HCT116 (cell line): ENCODE results near the gene COL4A4. TPM values are rescaled to one million over a fixed set of nuclear protein-coding genes. Genes with fewer than 3 reads are reported as not detected.

ENCODE experiments used
- ATAC-seq: fragments of 200-7000 bp; cut with Tn5 transposase; 2 replicates; pipeline ENCODE4 v1.9.1; 2020; ENCODE audit warnings: mild to moderate bottlenecking, moderate library complexity
- BruUV-seq: library from RNA; stranded (reverse); fragments of 400-500 nt; replicated peaks from 2 replicates; lab custom pipeline; 2021; lab: Mats Ljungman, UMichigan
- CTCF ChIA-PET: fragments of 300-600 bp; sonication (Branson Sonifier 250); formaldehyde crosslinking; loops from one replicate; lab custom pipeline; 2021; ENCODE audit warnings: antibody characterized with exemption; lab: Charles Lee
- POLR2A ChIA-PET: fragments of 300-600, 350-600 bp; sonication (Branson Sonifier 250); formaldehyde crosslinking; loops from one replicate; lab custom pipeline; 2021; ENCODE audit warnings: antibody characterized with exemption; lab: Charles Lee
- RAD21 ChIA-PET, 2 experiments: fragments of 300-600 bp; sonication (Branson Sonifier 250); formaldehyde crosslinking; loops; one replicate each; lab custom pipeline; 2023; ENCODE audit warnings: low total read pairs in 2 of 2; ENCODE audit not compliant: uncharacterized antibody in 2 of 2, unreplicated experiment in 2 of 2, low non-redundant PET in 1 of 2; lab: Charles Lee
- DNase-seq: peaks from one replicate; pipeline ENCODE4 v3.0.0-alpha.2; 2010; ENCODE audit warnings: low read depth, low spot score
- H2AFZ ChIP-seq: fragments of 200-600 bp; shearing (Covaris generic), sonication (generic); 2 replicates; pipeline ENCODE4 v1.6.1; 2017; ENCODE audit warnings: low read depth, mixed run types, mixed read lengths, antibody characterized with exemption, low read length; ENCODE audit not compliant: poor library complexity, severe bottlenecking
- H3K27ac ChIP-seq: 2 replicates; pipeline ENCODE4 v1.5.1; 2012; ENCODE audit warnings: low read depth, low read length
- H3K27me3 ChIP-seq: fragments of 200-600 bp; sonication (generic); 2 replicates; pipeline ENCODE4 v1.6.1; 2016; ENCODE audit warnings: mixed run types, low read length, mixed read lengths; ENCODE audit not compliant: insufficient read depth
- H3K36me3 ChIP-seq, 2 experiments: fragments of 200-500 bp in 1 of 2; fragments of 200-600 bp in 1 of 2; sonication (Bioruptor generic) in 1 of 2; sonication (generic) in 1 of 2; 2 replicates each; pipeline versions ENCODE4 v1.5.1 to v1.6.1; 2014 to 2016; ENCODE audit warnings: low read length in 2 of 2, inconsistent platforms in 1 of 2, mixed read lengths in 1 of 2, mixed run types in 1 of 2; ENCODE audit not compliant: insufficient read depth in 2 of 2, control insufficient read depth in 1 of 2
- H3K4me1 ChIP-seq, 2 experiments: fragments of 200-600 bp in 1 of 2; sonication (generic) in 1 of 2; 2 replicates each; pipeline versions ENCODE4 v1.5.1 to v1.6.1; 2012 to 2017; ENCODE audit warnings: low read length in 2 of 2, inconsistent platforms in 1 of 2, mild to moderate bottlenecking in 1 of 2, mixed read lengths in 1 of 2, mixed run types in 1 of 2, moderate library complexity in 1 of 2; ENCODE audit not compliant: insufficient read depth in 2 of 2, control insufficient read depth in 1 of 2
- H3K4me2 ChIP-seq: fragments of 200-600 bp; sonication (generic); 2 replicates; pipeline ENCODE4 v1.6.1; 2017; ENCODE audit warnings: mixed run types, low read length, mixed read lengths
- H3K4me3 ChIP-seq, 2 experiments: fragments of 200-600 bp in 1 of 2; sonication (generic) in 1 of 2; replicated peaks in 1 of 2; 2 replicates each; pipeline ENCODE4 v1.5.1; 2011 to 2016; ENCODE audit warnings: low read length in 2 of 2, control low read depth in 1 of 2, low read depth in 1 of 2, mild to moderate bottlenecking in 1 of 2, mixed read lengths in 1 of 2, mixed run types in 1 of 2
- H3K79me2 ChIP-seq: fragments of 200-600 bp; sonication (generic); 2 replicates; pipeline ENCODE4 v1.6.1; 2017; ENCODE audit warnings: mild to moderate bottlenecking, mixed run types, low read length, moderate library complexity, mixed read lengths; ENCODE audit not compliant: insufficient read depth
- H3K9ac ChIP-seq: fragments of 200-600 bp; sonication (generic); 2 replicates; pipeline ENCODE4 v1.6.1; 2016; ENCODE audit warnings: low read length, mixed read lengths
- H3K9me2 ChIP-seq: fragments of 200-600 bp; sonication (generic), shearing (Covaris generic); 2 replicates; pipeline ENCODE4 v1.6.1; 2017; ENCODE audit warnings: mixed run types, mild to moderate bottlenecking, moderate library complexity; ENCODE audit not compliant: insufficient read depth
- H3K9me3 ChIP-seq, 2 experiments: fragments of 200-500 bp in 1 of 2; fragments of 200-600 bp in 1 of 2; sonication (Bioruptor generic) in 1 of 2; sonication (generic) in 1 of 2; 2 replicates each; pipeline ENCODE4 v1.6.1; 2014 to 2017; ENCODE audit warnings: low read length in 2 of 2, mixed read lengths in 2 of 2, inconsistent platforms in 1 of 2, low read depth in 1 of 2, mild to moderate bottlenecking in 1 of 2, mixed run types in 1 of 2, moderate library complexity in 1 of 2; ENCODE audit not compliant: control insufficient read depth in 1 of 2, insufficient read depth in 1 of 2
- H4K20me1 ChIP-seq: fragments of 200-600 bp; sonication (generic), shearing (Covaris generic); 2 replicates; pipeline ENCODE4 v1.6.1; 2017; ENCODE audit warnings: mixed run types, mild to moderate bottlenecking, moderate library complexity; ENCODE audit not compliant: insufficient read depth
- CBX3 ChIP-seq: IDR thresholded peaks from 2 replicates; pipeline ENCODE4 v1.6.1; 2012; ENCODE audit warnings: low read depth
- CEBPB ChIP-seq: IDR thresholded peaks from 2 replicates; pipeline ENCODE4 v1.6.1; 2012; ENCODE audit warnings: low read depth
- CTCF ChIP-seq, 3 experiments: fragments of 200-600 bp in 1 of 3; sonication (generic) in 1 of 3; IDR thresholded peaks in 2 of 3; conservative IDR thresholded peaks in 1 of 3; 2 replicates each; pipeline ENCODE4 v1.5.1; 2012 to 2017; ENCODE audit warnings: low read depth in 2 of 3, low read length in 2 of 3, antibody characterized with exemption in 1 of 3, borderline replicate concordance in 1 of 3, control low read depth in 1 of 3, mild to moderate bottlenecking in 1 of 3, mixed read lengths in 1 of 3, mixed run types in 1 of 3, moderate library complexity in 1 of 3; ENCODE audit not compliant: insufficient read depth in 1 of 3
- EGR1 ChIP-seq: IDR thresholded peaks from 2 replicates; pipeline ENCODE4 v1.6.1; 2012; ENCODE audit warnings: low read depth
- ELF1 ChIP-seq: IDR thresholded peaks from 2 replicates; pipeline ENCODE4 v1.6.1; 2012; ENCODE audit warnings: low read depth, borderline replicate concordance
- EZH2 ChIP-seq: fragments of 200-600 bp; sonication (generic); IDR thresholded peaks from 2 replicates; pipeline ENCODE4 v1.6.1; 2017; ENCODE audit warnings: antibody characterized with exemption, mixed run types
- EZH2phosphoT487 ChIP-seq: fragments of 200-600 bp; IDR thresholded peaks from 2 replicates; pipeline ENCODE4 v1.6.1; 2018; ENCODE audit warnings: antibody characterized with exemption, borderline replicate concordance
- JUND ChIP-seq: IDR thresholded peaks from 2 replicates; pipeline ENCODE4 v1.6.1; 2012
- RAD21 ChIP-seq: IDR thresholded peaks from 2 replicates; pipeline ENCODE4 v1.6.1; 2012; ENCODE audit warnings: low read depth, mild to moderate bottlenecking
- SRF ChIP-seq: IDR thresholded peaks from 2 replicates; pipeline ENCODE4 v1.6.1; 2012; ENCODE audit warnings: low read depth
- TCF7L2 ChIP-seq: IDR thresholded peaks from 2 replicates; pipeline ENCODE4 v1.7.0; 2011; ENCODE audit warnings: borderline replicate concordance, inconsistent platforms; ENCODE audit not compliant: insufficient read depth, insufficient read length; ENCODE audit errors: extremely low read depth
- ZBTB33 ChIP-seq: IDR thresholded peaks from 2 replicates; pipeline ENCODE4 v1.6.1; 2011; ENCODE audit warnings: mild to moderate bottlenecking, low read length, moderate library complexity; ENCODE audit not compliant: insufficient replicate concordance; ENCODE audit errors: extremely low read depth
- ZFX ChIP-seq: fragments of 450-650 bp; IDR thresholded peaks from 2 replicates; pipeline ENCODE4 v1.6.1; 2017
- ZNF274 ChIP-seq: fragments of 200-500 bp; sonication (Bioruptor generic); IDR thresholded peaks from 2 replicates; pipeline ENCODE4 v1.6.1; 2014; ENCODE audit warnings: mild to moderate bottlenecking, low read depth, low read length, inconsistent platforms
- intact Hi-C: fragments of 100-400 bp; cut with micrococcal nuclease; formaldehyde crosslinking; loops from 2 replicates; pipeline ENCODE4 v1.10.0; 2022
- total RNA-seq: library from RNA; stranded (reverse); gene quantifications from one replicate; pipeline ENCODE4 v1.2.1, GENCODE V29; 2021; ENCODE audit not compliant: unreplicated experiment

Gene COL4A4
- total RNA-seq, 1 experiment from 2014 or later, result 5.9 TPM

GRCh38 chr2:226994775-226995174 lies 169.2 kb downstream of the COL4A4 start (continued):
- no peak for TF ChIP-seq ZNF274
- peak; percentile 20; the same call in 1 of the 2 replicates for TF ChIP-seq CBX3
- TF ChIP-seq CTCF (IDR thresholded peaks at IDR 0.05 in 2 of 3, conservative IDR thresholded peaks at IDR 0.05 in 1 of 3; ENCODE audit: borderline replicate concordance in 1 of 3, insufficient read depth in 1 of 3, low read depth in 2 of 3, low read length in 2 of 3), result peak; percentile 9 to 64 (median 35); a peak in 4 of 6 replicates
- peak; percentile 46 for TF ChIP-seq RAD21
- no peak for TF ChIP-seq EZH2phosphoT487
- TF ChIP-seq EGR1, result no peak
- TF ChIP-seq ELF1, result no peak
- no peak for TF ChIP-seq CEBPB
- no peak for TF ChIP-seq EZH2
- peak; percentile 80 for TF ChIP-seq TCF7L2

- no peaks in the 10 kb centered on the region for H4K20me1 ChIP-seq
- no peaks in the 10 kb centered on the region for H3K27me3 ChIP-seq
- no peak for DNase-seq
- BruUV-seq, result no TSS peak
- H3K4me3 ChIP-seq, result no peak overlapping the region
- H3K4me1 ChIP-seq, result peaks cover 41% of the 10 kb centered on the region in 2 experiments
- H3K27ac ChIP-seq, result no peak overlapping the region
- 0 out of 4 replicates have a peak, but pooled peaks cover 0 to 8% of the 10 kb centered on the region in 2 experiments for H3K36me3 ChIP-seq
- RAD21 ChIA-PET, result no interaction called here
- TF ChIP-seq JUND (no peak), TCF7L2 (no peak), EGR1 (no peak), SRF (no peak), ZFX (no peak), CEBPB (no peak), ZBTB33 (no peak)
- no peaks in the 10 kb centered on the region for H3K9me3 ChIP-seq
- intact Hi-C loops, result loop anchor here (10.0 kb wide), 1 partner anchor 808 kb away; no protein-coding TSS in a partner anchor
- no peak for ATAC-seq
- H3K9ac ChIP-seq, result no peak overlapping the region
- no peak overlapping the region for H2AFZ ChIP-seq
- H3K4me2 ChIP-seq, result no peak overlapping the region
- CTCF ChIA-PET, result no interaction called here
- no peaks in the 10 kb centered on the region for H3K79me2 ChIP-seq
- POLR2A ChIA-PET, result no interaction called here
- no peaks in the 10 kb centered on the region for H3K9me2 ChIP-seq
Measured at GRCh38 chr2:226993171-226993570, 170.8 kb downstream of the COL4A4 start.
